SU-DHL-6 (cell line): Measurements from ENCODE around the gene SHISAL1.

Source experiments
- H2AFZ ChIP-seq: fragments of 200-600 bp; sonication (generic); 2 replicates; pipeline ENCODE4 v1.6.1; 2014; ENCODE audit warnings: low read depth, mild to moderate bottlenecking, moderate library complexity, mixed read lengths, antibody characterized with exemption, low read length; ENCODE audit not compliant: severe bottlenecking
- H3F3A ChIP-seq: fragments of 200-600 bp; shearing (Covaris generic); 2 replicates; pipeline ENCODE4 v1.6.0; 2016; ENCODE audit warnings: antibody characterized with exemption, mild to moderate bottlenecking; ENCODE audit not compliant: insufficient read depth
- H3K27ac ChIP-seq: fragments of 200-600 bp; sonication (generic); 2 replicates; pipeline ENCODE4 v1.5.1; 2016; ENCODE audit warnings: low read depth, mild to moderate bottlenecking, low read length, moderate library complexity, mixed read lengths
- H3K27me3 ChIP-seq: fragments of 200-600 bp; sonication (generic), shearing (Covaris generic); 2 replicates; pipeline ENCODE4 v1.6.0; 2014; ENCODE audit warnings: mild to moderate bottlenecking, low read length
- H3K36me3 ChIP-seq: fragments of 200-600 bp; sonication (generic); 2 replicates; pipeline ENCODE4 v1.6.1; 2014; ENCODE audit warnings: mild to moderate bottlenecking, low read length, mixed read lengths
- H3K4me2 ChIP-seq: fragments of 300-600, 200-600 bp; shearing (Covaris generic), sonication (generic); 2 replicates; pipeline ENCODE4 v1.6.0; 2014; ENCODE audit warnings: low read length, low read depth, mild to moderate bottlenecking; ENCODE audit not compliant: poor library complexity, severe bottlenecking
- H3K4me3 ChIP-seq: fragments of 200-600 bp; sonication (generic); 2 replicates; pipeline ENCODE4 v1.5.1; 2014; ENCODE audit warnings: antibody characterized with exemption, low read length, mild to moderate bottlenecking, mixed read lengths; ENCODE audit not compliant: insufficient read depth, poor library complexity, severe bottlenecking
- H3K79me2 ChIP-seq: fragments of 200-600 bp; sonication (generic); 2 replicates; pipeline ENCODE4 v1.6.1; 2014; ENCODE audit warnings: mild to moderate bottlenecking, low read length, moderate library complexity; ENCODE audit not compliant: insufficient read depth
- H3K9ac ChIP-seq: fragments of 200-600 bp; sonication (generic); 2 replicates; pipeline ENCODE4 v1.7.0; 2014; ENCODE audit warnings: mild to moderate bottlenecking, low read length
- H3K9me2 ChIP-seq: fragments of 200-600 bp; sonication (generic); replicated peaks from 2 replicates; pipeline ENCODE4 v1.6.1; 2014; ENCODE audit warnings: low read length; ENCODE audit not compliant: insufficient read depth
- H3K9me3 ChIP-seq: fragments of 200-600 bp; sonication (generic); 2 replicates; pipeline ENCODE4 v1.6.1; 2014; ENCODE audit warnings: low read length, mixed read lengths; ENCODE audit not compliant: insufficient read depth
- H4K20me1 ChIP-seq: fragments of 200-600 bp; sonication (generic); 2 replicates; pipeline ENCODE4 v1.6.1; 2014; ENCODE audit warnings: low read depth, mild to moderate bottlenecking, antibody characterized with exemption, low read length, moderate library complexity, mixed read lengths
- EZH2phosphoT487 ChIP-seq: fragments of 200-600 bp; sonication (generic), shearing (Covaris generic); conservative IDR thresholded peaks from 2 replicates; pipeline ENCODE4 v1.6.1; 2018; ENCODE audit warnings: mild to moderate bottlenecking, antibody characterized with exemption, low read length, moderate library complexity, mixed read lengths
- TF ChIP-seq, protein P1 (sequence below): fragments of 200-600 bp; sonication (generic); IDR thresholded peaks from one replicate; pipeline ENCODE4 v1.5.1; 2017; ENCODE audit warnings: antibody characterized with exemption, mild to moderate bottlenecking, low read length, moderate library complexity; ENCODE audit not compliant: insufficient read depth, poor library complexity, severe bottlenecking

SHISAL1 gene

GRCh38 chr22:44335903-44336803 is 23.4 kb upstream of the SHISAL1 start:
- no peak overlapping the region for H2AFZ ChIP-seq
- peaks cover 5% of the 10 kb centered on the region; the same call in 1 of the 2 replicates for H3K9me3 ChIP-seq
- H4K20me1 ChIP-seq, result no peaks in the 10 kb centered on the region
- H3K9me2 ChIP-seq, result no peaks in the 10 kb centered on the region
- no peaks in the 10 kb centered on the region for H3F3A ChIP-seq
- H3K27ac ChIP-seq, result no peak overlapping the region
- no peak overlapping the region for H3K9ac ChIP-seq
- H3K4me3 ChIP-seq, result no peak overlapping the region
- H3K36me3 ChIP-seq, result no peaks in the 10 kb centered on the region
- no peak overlapping the region for H3K4me2 ChIP-seq
- H3K27me3 ChIP-seq, result no peaks in the 10 kb centered on the region
- H3K79me2 ChIP-seq, result no peaks in the 10 kb centered on the region
- TF ChIP-seq, protein P1, sequence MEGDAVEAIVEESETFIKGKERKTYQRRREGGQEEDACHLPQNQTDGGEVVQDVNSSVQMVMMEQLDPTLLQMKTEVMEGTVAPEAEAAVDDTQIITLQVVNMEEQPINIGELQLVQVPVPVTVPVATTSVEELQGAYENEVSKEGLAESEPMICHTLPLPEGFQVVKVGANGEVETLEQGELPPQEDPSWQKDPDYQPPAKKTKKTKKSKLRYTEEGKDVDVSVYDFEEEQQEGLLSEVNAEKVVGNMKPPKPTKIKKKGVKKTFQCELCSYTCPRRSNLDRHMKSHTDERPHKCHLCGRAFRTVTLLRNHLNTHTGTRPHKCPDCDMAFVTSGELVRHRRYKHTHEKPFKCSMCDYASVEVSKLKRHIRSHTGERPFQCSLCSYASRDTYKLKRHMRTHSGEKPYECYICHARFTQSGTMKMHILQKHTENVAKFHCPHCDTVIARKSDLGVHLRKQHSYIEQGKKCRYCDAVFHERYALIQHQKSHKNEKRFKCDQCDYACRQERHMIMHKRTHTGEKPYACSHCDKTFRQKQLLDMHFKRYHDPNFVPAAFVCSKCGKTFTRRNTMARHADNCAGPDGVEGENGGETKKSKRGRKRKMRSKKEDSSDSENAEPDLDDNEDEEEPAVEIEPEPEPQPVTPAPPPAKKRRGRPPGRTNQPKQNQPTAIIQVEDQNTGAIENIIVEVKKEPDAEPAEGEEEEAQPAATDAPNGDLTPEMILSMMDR, result no peak
- TF ChIP-seq EZH2phosphoT487, result no peak

DNA sequence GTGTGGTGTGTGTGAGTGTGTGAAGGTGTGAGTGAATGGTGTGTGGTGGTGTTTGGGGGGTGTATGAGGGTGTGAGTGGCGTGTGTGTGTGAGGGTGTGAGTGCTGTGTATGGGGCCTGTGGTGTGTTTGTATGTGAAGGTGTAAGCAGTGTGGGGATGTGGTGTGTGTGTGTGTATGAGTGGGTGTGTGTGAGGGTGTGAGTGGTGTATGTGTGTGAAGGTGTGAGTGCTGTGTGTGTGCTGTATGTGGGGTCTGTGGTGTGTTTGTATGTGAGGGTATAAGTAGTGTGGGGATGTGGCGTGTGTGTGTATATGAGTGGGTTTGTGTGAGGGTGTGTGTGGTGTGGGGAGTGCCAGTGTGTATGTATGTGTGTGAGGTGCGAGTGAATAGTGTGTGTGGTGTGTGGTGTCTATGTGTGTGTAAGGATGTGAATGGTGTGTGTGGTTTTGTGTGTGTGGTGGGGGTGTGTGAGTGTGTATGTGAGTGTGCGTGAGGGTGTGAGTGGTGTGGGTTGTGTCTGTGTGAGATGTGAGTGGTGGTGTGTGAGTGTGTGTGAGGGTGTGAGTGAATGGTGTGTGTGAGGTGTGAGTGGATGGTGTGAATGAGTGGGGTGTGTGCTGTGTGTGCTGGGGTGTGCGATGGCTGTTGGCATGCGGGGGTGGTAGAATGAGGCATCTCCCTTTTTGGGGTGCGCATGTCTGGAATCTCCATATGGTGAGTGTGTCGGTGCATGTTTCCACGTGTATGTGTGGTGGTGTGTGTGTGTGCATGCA is 22.5 kb upstream of the SHISAL1 start:
- Histone ChIP-seq H3K9me3 (peaks cover 5% of the 10 kb centered on the region; the same call in 1 of the 2 replicates), H4K20me1 (no peaks in the 10 kb centered on the region), H3K9ac (no peak overlapping the region), H3K27ac (no peak overlapping the region), H3K27me3 (no peaks in the 10 kb centered on the region), H3K4me3 (no peak overlapping the region), H3K79me2 (no peaks in the 10 kb centered on the region), H2AFZ (no peak overlapping the region), H3K36me3 (no peaks in the 10 kb centered on the region), H3K4me2 (no peak overlapping the region), H3K9me2 (no peaks in the 10 kb centered on the region), H3F3A (no peaks in the 10 kb centered on the region)
- TF ChIP-seq EZH2phosphoT487, result no peak
- TF ChIP-seq, protein P1, result no peak

DNA sequence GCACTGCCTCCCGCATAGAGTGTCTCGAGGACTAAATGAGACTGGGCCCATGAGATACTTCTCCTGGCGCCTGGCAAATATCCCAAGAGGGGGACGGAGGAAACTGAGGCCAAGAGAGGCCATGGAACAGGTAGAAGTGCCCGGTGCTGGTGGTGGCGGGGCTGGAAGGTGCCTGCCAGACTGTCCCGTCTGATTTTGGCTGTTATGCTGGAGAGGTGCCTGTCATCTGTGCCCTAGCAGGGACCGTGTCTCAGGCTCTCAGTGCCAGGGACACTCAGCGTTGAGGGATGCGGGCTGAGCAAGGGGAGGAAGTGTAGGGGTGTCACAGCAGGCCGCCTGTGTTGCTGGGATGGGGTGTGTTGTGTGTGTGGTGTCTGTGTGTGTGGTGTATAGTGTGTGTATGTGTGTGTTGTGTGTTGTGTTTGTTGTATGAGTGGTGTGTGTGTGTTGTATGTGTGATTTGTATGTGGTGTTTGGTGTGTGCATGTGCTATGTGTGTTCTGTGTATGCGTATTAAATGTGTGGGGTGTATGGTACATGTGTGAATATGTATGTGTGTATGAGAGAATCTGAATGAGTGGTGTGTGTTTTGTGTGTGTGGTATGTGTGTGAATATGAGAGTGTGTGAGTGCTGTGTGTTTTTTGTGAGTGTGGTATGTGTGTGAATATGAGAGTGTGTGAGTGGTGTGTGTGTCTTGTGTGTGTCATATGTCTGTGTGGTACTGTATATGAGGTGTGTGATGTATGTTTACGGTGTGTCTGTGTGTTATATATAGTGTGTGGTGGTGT is 21.3 kb upstream of the SHISAL1 start:
- H2AFZ ChIP-seq, result no peak overlapping the region
- no peaks in the 10 kb centered on the region for H3K27me3 ChIP-seq
- no peak overlapping the region for H3K4me3 ChIP-seq
- H4K20me1 ChIP-seq, result no peaks in the 10 kb centered on the region
- no peak overlapping the region for H3K9ac ChIP-seq
- H3K9me3 ChIP-seq, result peaks cover 5% of the 10 kb centered on the region; the same call in 1 of the 2 replicates
- TF ChIP-seq, protein P1, result no peak
- TF ChIP-seq EZH2phosphoT487, result no peak
- H3K4me2 ChIP-seq, result no peak overlapping the region
- no peaks in the 10 kb centered on the region for H3F3A ChIP-seq
- no peaks in the 10 kb centered on the region for H3K9me2 ChIP-seq
- H3K79me2 ChIP-seq, result no peaks in the 10 kb centered on the region
- no peaks in the 10 kb centered on the region for H3K36me3 ChIP-seq
- H3K27ac ChIP-seq, result no peak overlapping the region
